Smooth muscle cell (in vitro differentiated cells): ENCODE results near the gene LGALS7B. TPM values are rescaled to one million over a fixed set of nuclear protein-coding genes. Genes with fewer than 3 reads are reported as not detected.
A peak's percentile ranks its signal among the peaks of the same experiment; 100 is the strongest.
"Not testable (repeated sequence)": the region's sequence is repeated elsewhere in the genome, so short reads cannot be mapped to it uniquely, and the experiment has no call there.

Experiments used
- DNase-seq: peaks from one replicate; lab custom pipeline; 2025; ENCODE audit not compliant: unreplicated experiment; lab: John Stamatoyannopoulos, UW
- H2AFZ ChIP-seq: fragments of 200-600 bp; sonication (generic); 2 replicates; pipeline ENCODE4 v1.6.0; 2016; ENCODE audit warnings: antibody characterized with exemption, low read depth, mild to moderate bottlenecking
- H3F3A ChIP-seq: fragments of 200-600 bp; sonication (generic); 2 replicates; pipeline ENCODE4 v1.6.0; 2017; ENCODE audit warnings: antibody characterized with exemption, low read depth
- H3K27ac ChIP-seq: fragments of 200-600 bp; sonication (generic); 2 replicates; pipeline ENCODE4 v1.5.1; 2016; ENCODE audit warnings: low read depth, mild to moderate bottlenecking
- H3K27me3 ChIP-seq: fragments of 200-600 bp; sonication (generic); 2 replicates; pipeline ENCODE4 v1.6.1; 2016; ENCODE audit warnings: low read depth, mild to moderate bottlenecking
- H3K36me3 ChIP-seq: fragments of 200-600 bp; sonication (generic); 2 replicates; pipeline ENCODE4 v1.5.1; 2016; ENCODE audit warnings: low read depth
- H3K4me1 ChIP-seq: fragments of 200-600 bp; sonication (generic); 2 replicates; pipeline ENCODE4 v1.5.1; 2016; ENCODE audit warnings: low read depth
- H3K4me2 ChIP-seq: fragments of 200-600 bp; sonication (generic); 2 replicates; pipeline ENCODE4 v1.6.0; 2016; ENCODE audit warnings: mild to moderate bottlenecking
- H3K4me3 ChIP-seq: fragments of 200-600 bp; sonication (generic); 2 replicates; pipeline ENCODE4 v1.5.1; 2016; ENCODE audit warnings: mild to moderate bottlenecking
- H3K79me2 ChIP-seq: fragments of 200-600 bp; sonication (generic); 2 replicates; pipeline ENCODE4 v1.6.0; 2016; ENCODE audit warnings: low read depth, mild to moderate bottlenecking
- H3K9ac ChIP-seq: fragments of 200-600 bp; sonication (generic); 2 replicates; pipeline ENCODE4 v1.6.0; 2016; ENCODE audit warnings: low read depth
- H3K9me3 ChIP-seq: fragments of 200-600 bp; sonication (generic); replicated peaks from 2 replicates; pipeline ENCODE4 v1.5.1; 2016; ENCODE audit warnings: low read depth
- H4K20me1 ChIP-seq: fragments of 200-600 bp; sonication (generic); 2 replicates; pipeline ENCODE4 v1.6.0; 2016; ENCODE audit warnings: low read depth
- CTCF ChIP-seq: fragments of 200-600 bp; sonication (generic); IDR thresholded peaks from 2 replicates; pipeline ENCODE4 v1.5.1; 2017; ENCODE audit warnings: borderline replicate concordance, mild to moderate bottlenecking, antibody characterized with exemption; ENCODE audit not compliant: insufficient read depth, poor library complexity, severe bottlenecking
- WGBS: methylation state at CpG from one replicate; pipeline ENCODE4 v1.1.7; 2016; ENCODE audit warnings: low lambda C conversion rate; 5-methylcytosine and 5-hydroxymethylcytosine counted together
- polyA plus RNA-seq: library from polyadenylated mRNA; unstranded; fragments of >200 nt; fragmentation: Nextera tagmentation; extraction: Ambion mirVana; gene quantifications from 2 replicates; pipeline ENCODE4 v1.2.1, GENCODE V29; 2016
- total RNA-seq: library from RNA; depleted of rRNA; stranded (reverse); fragments of >200 nt; gene quantifications from 2 replicates; pipeline ENCODE4 v1.2.3, GENCODE V29; 2014

Gene LGALS7B
- total and polyA plus RNA-seq, 2 experiments from 2014 or later, result not detected

DNA sequence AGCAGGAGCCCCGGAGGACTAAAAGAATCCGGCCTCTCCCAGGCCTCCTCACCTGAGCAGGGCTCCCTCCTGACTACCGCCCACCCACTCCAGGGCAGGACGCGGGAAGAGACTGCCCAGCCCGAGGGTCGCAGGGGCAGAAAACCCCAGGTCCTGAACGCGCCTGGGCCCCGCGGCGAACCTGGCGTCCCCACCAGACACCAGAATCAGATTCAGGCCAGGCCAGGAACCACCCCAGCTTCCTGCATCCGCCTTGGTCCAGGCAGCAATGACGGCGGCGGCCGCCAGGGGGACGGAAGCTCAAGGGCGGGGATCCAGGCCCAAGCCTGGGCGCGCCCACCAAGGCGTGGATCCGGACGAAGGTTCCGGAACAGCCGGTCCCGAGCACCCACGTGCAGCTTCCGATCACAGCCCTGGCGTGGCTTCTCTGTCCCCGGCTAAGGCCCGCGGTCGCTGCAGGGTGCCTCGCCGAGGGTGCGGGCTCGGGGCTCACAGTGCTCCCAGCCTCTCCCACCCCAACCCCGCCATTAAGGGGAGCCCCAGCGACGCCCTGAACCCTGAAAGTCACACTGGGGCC is 19.3 kb upstream of the LGALS7B start:
- 28% methylated on average over 30 of the region's 42 CpGs for WGBS
- Histone ChIP-seq H3K27ac (no peak overlapping the region), H3K27me3 (no peaks in the 10 kb centered on the region), H3K9me3 (no peaks in the 10 kb centered on the region), H2AFZ (peak overlapping the region; percentile 84), H3K4me3 (no peak overlapping the region), H3K36me3 (no peaks in the 10 kb centered on the region), H3K79me2 (no peaks in the 10 kb centered on the region), H4K20me1 (no peaks in the 10 kb centered on the region), H3K9ac (no peak overlapping the region), H3K4me2 (peak overlapping the region; percentile 77), H3F3A (no peaks in the 10 kb centered on the region), H3K4me1 (no peaks in the 10 kb centered on the region)
- DNase-seq, result peak; percentile 20
- peak; percentile 78 for TF ChIP-seq CTCF

DNA sequence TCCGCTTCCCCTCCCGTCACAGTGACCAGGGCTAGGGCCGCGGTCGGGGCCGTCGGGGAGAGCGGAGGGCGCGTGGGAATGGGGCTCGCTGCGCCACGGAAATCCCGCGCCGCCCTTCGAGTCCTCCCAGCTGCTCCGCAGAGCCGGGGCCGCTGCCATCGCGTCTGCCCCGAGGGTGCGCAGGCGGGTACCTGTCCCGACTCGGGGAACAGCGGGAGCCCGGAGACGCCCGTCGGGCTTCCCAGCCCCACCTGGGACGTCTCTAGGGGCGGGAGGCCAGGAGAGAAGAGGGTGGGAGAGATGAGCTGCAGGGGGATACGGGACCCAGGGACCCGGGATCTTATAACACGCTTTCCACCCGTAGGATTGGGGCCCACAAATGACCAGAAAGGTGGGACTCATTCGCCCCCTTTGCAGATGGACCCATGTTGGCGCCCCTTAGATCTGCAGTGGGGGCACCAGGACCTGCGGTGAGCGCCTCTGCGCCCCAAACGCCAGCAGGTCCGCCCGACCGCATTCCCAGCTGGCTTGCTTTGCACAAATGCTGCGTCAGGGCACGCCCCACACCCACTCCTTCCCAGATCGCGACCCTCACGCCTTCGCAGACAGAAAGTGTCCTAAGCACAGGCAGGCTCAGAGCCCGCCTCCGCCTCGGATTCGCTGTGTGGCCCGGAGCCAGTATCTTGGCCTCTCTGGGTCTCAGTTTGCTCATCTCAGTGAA is 18.6 kb upstream of the LGALS7B start:
- H3K27ac ChIP-seq, H3K9me3 ChIP-seq, H3K4me1 ChIP-seq, DNase-seq, H3K79me2 ChIP-seq, H3K9ac ChIP-seq, H3K27me3 ChIP-seq, H3F3A ChIP-seq, H4K20me1 ChIP-seq, H3K4me3 ChIP-seq, H3K36me3 ChIP-seq: not testable (repeated sequence)
- Histone ChIP-seq H3K4me2 (peak overlapping the region; percentile 77), H2AFZ (peak overlapping the region; percentile 84)
- WGBS, result 40% methylated on average over 20 of the region's 58 CpGs

GRCh38 chr19:38770949-38771275 is 18.1 kb upstream of the LGALS7B start:
- WGBS, result 40% methylated on average over 1 of the region's 22 CpGs
- H3K4me3 ChIP-seq, H3K27me3 ChIP-seq, H4K20me1 ChIP-seq, H3F3A ChIP-seq, H3K4me1 ChIP-seq, H3K4me2 ChIP-seq, H3K27ac ChIP-seq, H3K36me3 ChIP-seq, H2AFZ ChIP-seq, H3K9ac ChIP-seq, H3K79me2 ChIP-seq, DNase-seq, H3K9me3 ChIP-seq: not testable (repeated sequence)

DNA sequence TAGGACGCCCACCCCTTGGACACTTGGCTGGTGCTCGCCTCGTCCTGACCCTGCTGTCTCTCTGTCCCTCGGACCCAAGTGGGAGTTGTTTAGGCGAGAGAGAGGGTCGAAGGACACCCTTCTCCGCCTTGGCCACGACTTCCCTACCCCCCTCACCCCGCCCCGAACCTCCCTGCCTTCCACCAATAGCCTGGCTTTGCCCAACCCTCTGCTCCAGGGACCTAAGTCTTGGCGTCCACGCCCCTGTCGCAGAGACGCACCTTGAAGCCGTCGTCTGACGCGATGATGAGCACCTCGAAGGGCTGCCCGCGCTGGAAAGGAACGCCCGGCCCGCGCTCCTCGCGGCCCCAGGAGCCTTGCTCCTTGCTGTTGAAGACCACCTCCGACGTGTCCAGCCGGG is 17.4 kb upstream of the LGALS7B start:
- DNase-seq, H3K27me3 ChIP-seq, H2AFZ ChIP-seq, H3K79me2 ChIP-seq, H3K9ac ChIP-seq, H3K4me2 ChIP-seq, H3F3A ChIP-seq, H3K9me3 ChIP-seq, H3K4me3 ChIP-seq, H4K20me1 ChIP-seq, H3K4me1 ChIP-seq, H3K27ac ChIP-seq, H3K36me3 ChIP-seq: not testable (repeated sequence)
- WGBS, result 71% methylated on average over 11 of the region's 30 CpGs

DNA sequence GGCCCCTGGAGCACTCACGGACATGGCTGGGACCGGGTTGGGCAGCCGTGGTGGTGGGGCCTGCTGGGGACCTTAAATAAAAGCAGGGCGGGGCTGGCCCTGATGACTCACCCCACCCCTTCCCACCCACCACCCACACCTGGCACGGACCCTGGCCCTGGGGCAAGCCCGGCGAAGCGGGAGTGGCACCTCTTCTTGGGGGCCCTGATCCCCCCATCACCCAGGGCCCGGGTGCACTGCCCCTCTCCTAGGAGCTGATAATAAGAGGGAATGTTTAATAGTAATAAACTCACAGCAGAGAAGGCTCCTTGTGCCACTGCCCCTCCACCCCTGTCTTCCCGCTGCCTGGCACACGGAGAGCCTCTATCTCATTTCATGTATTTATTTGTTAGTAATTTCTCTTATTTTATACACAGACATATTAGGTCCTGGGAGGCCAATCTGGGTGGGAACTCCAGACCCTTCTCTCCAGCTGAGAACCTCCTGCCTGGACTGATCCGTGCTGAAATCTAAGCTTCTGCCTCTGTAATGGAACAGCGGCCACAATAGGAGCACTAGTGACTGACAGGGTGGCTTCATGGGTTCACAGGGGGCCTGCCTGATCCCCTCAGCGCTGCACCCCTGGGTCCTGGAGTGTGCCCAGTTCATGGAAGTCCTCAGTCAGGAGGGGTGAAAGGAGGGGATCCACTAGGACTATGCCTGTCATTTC is 15.4 kb upstream of the LGALS7B start, which contains the start of gene LGALS7:
TSS of gene LGALS7 (minus strand) at position 49 of the 709 bp plus-strand sequence. CDS start at position 24, 25 bp downstream.
- no peaks in the 10 kb centered on the region for H3K9me3 ChIP-seq

More for the DNA sequence above, 15.4 kb upstream of the LGALS7B start, which contains the start of gene LGALS7:
- Histone ChIP-seq H3K79me2 (no peaks in the 10 kb centered on the region), H3K4me3 (no peak within 1 kb of the TSS), H2AFZ (no peak within 1 kb of the TSS), H3K4me1 (no peaks in the 10 kb centered on the region), H3K9ac (no peak within 1 kb of the TSS), H3K27me3 (no peaks in the 10 kb centered on the region), H3K36me3 (no peaks in the 10 kb centered on the region), H3K4me2 (no peak within 1 kb of the TSS), H3K27ac (no peak within 1 kb of the TSS), H3F3A (no peaks in the 10 kb centered on the region), H4K20me1 (no peaks in the 10 kb centered on the region)
- WGBS, result 87% methylated on average over 6 of the region's 14 CpGs
- no peak for DNase-seq
- no peak for TF ChIP-seq CTCF
